HG02885 (cell line): ENCODE results near the gene RPL27A.
"Not testable (repeated sequence)": the region's sequence is repeated elsewhere in the genome, so short reads cannot be mapped to it uniquely, and the experiment has no call there.

Source experiments
- ATAC-seq: cut with Tn5 transposase; IDR thresholded peaks from one replicate; pipeline ENCODE4 v1.9.1; 2021; ENCODE audit warnings: mild to moderate bottlenecking; ENCODE audit not compliant: unreplicated experiment, poor library complexity

The RPL27A gene

GRCh38 chr11:8682303-8683114, at the start of gene RPL27A, which contains the start of gene TRIM66:
RPL27A (plus strand) TSS chr11:8682792; CDS start chr11:8682814, 22 bp downstream.
TRIM66 (minus strand) TSS chr11:8682665; CDS start chr11:8672274, 10,391 bp downstream.
- peak; percentile 92 for ATAC-seq

- no peak for ATAC-seq
Observed at GRCh38 chr11:8634498-8634897, 48.1 kb upstream of the RPL27A start.

GRCh38 chr11:8636127-8636526, 46.5 kb upstream of the RPL27A start:
- no peak for ATAC-seq

- no peak for ATAC-seq
Observed at GRCh38 chr11:8638300-8638699, 44.3 kb upstream of the RPL27A start.

GRCh38 chr11:8639655-8640054, 42.9 kb upstream of the RPL27A start:
- no peak for ATAC-seq

- no peak for ATAC-seq
Observed at GRCh38 chr11:8640267-8640906, 42.2 kb upstream of the RPL27A start.

- no peak for ATAC-seq
Observed at GRCh38 chr11:8641332-8641731, 41.3 kb upstream of the RPL27A start.

- ATAC-seq = no peak
Observed at GRCh38 chr11:8642196-8642841, 40.3 kb upstream of the RPL27A start.

- no peak for ATAC-seq
Observed at GRCh38 chr11:8646873-8647272, 35.7 kb upstream of the RPL27A start.

- no peak for ATAC-seq
Observed at GRCh38 chr11:8649361-8649760, 33.2 kb upstream of the RPL27A start.

GRCh38 chr11:8650401-8650990, 32.1 kb upstream of the RPL27A start:
- ATAC-seq = no peak

- no peak for ATAC-seq
Observed at GRCh38 chr11:8652140-8652539, 30.5 kb upstream of the RPL27A start.

GRCh38 chr11:8654503-8654902, 28.1 kb upstream of the RPL27A start:
- ATAC-seq = no peak

- no peak for ATAC-seq
Observed at GRCh38 chr11:8656291-8656690, 26.3 kb upstream of the RPL27A start.

GRCh38 chr11:8658321-8659057, 24.1 kb upstream of the RPL27A start:
- ATAC-seq = no peak

- ATAC-seq = no peak
Observed at GRCh38 chr11:8661001-8661795, 21.4 kb upstream of the RPL27A start.

GRCh38 chr11:8665222-8665621, 17.4 kb upstream of the RPL27A start:
- no peak for ATAC-seq

GRCh38 chr11:8670081-8670480, 12.5 kb upstream of the RPL27A start:
- not testable (repeated sequence) for ATAC-seq

- ATAC-seq = no peak
Observed at GRCh38 chr11:8671193-8671612, 11.4 kb upstream of the RPL27A start.
